GM19025 (cell line): Measurements from ENCODE around the gene RAB3GAP1.

ENCODE experiments used
- ATAC-seq: cut with Tn5 transposase; IDR thresholded peaks from one replicate; pipeline ENCODE4 v1.9.1; 2021; ENCODE audit warnings: mild to moderate bottlenecking, low read depth, moderate library complexity; ENCODE audit not compliant: unreplicated experiment

RAB3GAP1 gene

DNA sequence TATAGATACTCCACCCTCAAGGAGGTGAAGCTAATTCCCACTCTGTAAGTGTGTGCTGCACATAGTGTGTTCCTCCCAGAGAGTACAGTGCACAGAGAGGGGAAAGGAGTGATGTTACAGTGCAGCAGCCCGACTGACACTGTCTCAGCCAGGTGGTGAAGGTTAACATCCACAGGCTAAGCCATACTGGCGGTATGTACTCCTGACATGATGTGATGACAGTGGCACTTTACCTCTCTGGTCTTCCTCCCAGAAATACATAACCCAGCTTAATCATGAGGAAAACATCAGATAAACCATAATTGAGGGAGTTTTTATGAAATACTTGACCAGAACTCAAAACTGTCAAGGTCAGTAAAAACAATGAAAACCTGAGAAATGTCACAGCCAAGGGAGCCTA, 107.1 kb downstream of the RAB3GAP1 start:
- no peak for ATAC-seq

DNA sequence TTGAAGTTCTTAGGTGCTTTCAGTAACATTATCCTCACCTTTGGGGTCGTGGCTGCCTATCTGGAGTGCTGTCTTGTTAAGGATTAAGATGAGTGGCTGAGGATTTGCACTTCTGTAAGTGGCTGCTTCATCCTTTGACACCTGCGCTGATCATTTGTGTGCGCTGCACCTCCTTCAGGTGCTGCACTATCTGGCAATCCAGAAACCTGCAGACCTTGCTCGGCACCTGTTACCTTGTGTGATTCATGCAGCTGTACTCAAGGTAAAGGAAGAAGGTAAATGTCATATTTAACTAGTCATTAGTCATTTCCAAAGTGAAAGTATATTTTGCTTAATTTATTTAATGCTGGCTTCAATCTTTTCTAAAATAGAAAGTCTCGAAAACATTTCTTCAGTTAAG, 110.3 kb downstream of the RAB3GAP1 start:
- no peak for ATAC-seq

DNA sequence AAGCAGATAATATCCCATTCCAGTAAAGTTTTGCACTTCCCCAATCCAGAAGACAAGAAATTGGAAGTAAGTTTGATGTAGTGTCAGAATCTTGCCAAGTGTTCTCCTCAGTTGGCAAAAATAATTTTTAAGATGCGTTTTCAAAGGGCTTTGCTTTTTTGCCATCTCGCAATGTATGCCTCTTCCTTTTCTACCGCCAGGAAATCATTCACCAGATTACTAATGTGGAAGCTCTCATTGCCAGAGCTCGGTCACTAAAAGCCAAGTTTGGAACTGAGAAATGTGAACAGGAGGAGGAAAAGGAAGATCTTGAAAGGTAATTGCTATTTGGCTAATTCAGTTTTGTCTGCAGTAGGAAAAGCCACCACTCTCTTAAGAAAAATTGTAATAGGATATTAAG, 110.7 kb downstream of the RAB3GAP1 start:
- no peak for ATAC-seq

DNA sequence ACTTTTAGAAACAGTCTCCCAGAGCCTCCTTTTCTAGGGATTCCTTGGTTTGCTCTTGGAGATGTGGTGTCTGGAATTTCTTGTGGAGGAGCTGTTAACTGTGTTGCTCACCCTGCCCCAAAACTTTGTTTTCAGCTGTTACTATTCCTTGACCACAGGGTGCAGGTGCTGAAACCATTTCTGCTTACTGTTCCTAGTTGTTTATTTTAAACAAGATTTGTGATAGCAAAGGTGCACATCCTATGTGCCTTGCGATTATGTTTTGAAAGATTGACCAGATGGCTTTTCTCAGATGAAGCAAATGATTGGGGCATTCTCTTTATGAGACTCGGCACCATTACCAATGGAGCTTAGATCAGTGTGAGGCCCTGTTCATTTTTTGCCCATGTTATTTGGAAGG, 111.2 kb downstream of the RAB3GAP1 start:
- no peak for ATAC-seq

GRCh38 chr2:135163901-135164300, 111.8 kb downstream of the RAB3GAP1 start:
- no peak for ATAC-seq

DNA sequence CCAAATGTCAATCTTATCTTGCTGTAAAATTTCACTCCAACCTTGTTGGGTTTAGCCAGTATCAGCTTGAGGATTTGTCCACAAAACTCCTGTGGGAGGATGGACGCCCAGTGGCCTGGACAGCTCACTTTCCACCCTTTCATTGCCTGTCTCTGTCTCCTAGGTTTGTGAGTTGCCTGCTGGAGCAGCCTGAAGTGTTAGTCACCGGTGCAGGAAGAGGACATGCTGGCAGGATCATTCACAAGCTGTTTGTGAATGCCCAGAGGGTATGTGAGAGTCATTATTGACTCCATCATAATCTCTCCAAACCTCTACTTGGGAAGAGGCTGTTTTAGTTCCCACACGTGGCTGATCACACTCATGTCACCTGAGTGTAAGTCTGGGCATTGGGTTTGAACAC, 112.3 kb downstream of the RAB3GAP1 start:
- ATAC-seq = no peak

DNA sequence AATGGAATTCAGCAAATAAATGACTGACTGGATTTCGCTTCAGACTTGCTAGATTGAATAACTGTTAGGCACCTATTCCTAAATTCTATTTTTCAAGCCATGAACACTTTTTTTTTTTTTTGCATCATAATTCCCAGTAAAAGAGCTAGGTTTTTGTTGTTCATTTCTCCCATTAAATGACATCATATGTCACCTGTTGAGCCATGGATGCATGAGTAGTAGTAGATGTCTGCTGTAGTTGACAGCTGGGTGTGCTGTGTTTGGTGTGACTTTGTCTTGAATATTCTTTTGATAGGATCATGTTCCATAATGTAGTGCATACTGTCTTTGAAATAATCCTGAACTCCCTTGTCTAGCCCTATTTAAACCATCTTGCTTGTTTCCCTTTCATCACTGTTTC, 115.2 kb downstream of the RAB3GAP1 start:
- ATAC-seq = no peak

DNA sequence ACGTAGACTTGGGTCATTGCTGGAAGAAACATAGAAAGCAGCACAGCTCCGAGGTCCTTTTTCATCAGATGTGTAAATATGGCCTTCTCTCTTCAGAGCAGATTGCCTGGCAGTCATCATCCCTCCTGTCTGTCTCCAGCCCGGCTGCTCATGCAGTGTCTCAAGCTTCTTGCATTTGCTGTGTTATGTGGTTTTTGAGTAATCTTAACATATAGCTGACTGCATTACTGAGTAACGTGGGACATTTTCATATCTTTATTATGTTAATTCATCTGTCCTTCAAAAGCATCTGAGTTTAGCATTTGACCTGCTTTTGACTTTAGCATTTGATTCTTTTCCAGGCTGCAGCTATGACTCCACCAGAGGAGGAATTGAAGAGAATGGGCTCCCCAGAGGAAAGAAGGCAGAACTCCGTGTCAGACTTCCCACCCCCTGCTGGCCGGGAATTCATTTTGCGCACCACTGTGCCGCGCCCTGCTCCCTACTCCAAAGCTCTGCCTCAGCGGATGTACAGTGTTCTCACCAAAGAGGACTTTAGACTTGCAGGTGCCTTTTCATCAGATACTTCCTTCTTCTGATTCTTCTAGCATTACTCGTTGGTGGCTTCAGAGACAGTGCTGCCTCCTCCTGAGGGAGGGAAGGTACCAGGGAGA, 116.2 kb downstream of the RAB3GAP1 start:
- no peak for ATAC-seq

DNA sequence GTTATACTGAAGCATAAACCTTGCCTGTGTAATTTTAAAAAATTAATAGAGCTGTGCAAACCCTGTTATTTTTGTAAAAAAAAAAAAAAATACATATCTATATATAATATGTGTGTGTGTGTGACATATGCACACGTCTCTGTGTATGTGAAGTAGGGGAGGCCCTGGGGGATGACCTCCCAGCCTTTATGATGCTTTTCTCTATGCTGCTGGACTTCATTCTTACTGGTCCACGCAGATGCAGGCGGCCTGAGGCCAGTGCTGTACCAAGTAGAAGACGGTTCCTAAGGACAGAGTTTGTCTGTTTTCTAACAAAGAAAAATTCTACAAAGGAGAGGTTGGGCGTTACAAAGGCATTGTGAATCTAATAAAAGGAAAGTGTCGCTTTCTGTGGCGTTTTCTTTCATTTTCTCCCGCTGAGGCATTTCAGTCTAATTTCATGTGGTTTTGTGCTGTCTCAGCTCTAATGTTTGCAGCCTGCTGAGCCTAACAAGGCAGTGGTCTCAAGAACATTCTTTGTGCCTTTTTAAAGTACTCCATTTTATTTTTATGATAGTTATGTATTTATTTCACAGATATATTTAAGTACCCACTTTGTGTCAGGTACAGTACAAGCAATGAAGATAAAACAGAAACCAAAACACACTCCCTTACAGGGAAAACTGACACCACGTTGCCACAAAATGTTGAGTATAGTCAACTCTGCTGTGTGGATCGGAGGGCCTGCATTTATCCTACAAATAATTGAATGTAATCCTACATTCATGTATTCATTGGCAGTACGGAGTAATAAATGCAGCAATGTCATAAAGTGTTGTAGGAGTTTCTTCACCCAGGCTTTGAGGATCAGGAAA, 118.0 kb downstream of the RAB3GAP1 start:
- ATAC-seq = no peak

DNA sequence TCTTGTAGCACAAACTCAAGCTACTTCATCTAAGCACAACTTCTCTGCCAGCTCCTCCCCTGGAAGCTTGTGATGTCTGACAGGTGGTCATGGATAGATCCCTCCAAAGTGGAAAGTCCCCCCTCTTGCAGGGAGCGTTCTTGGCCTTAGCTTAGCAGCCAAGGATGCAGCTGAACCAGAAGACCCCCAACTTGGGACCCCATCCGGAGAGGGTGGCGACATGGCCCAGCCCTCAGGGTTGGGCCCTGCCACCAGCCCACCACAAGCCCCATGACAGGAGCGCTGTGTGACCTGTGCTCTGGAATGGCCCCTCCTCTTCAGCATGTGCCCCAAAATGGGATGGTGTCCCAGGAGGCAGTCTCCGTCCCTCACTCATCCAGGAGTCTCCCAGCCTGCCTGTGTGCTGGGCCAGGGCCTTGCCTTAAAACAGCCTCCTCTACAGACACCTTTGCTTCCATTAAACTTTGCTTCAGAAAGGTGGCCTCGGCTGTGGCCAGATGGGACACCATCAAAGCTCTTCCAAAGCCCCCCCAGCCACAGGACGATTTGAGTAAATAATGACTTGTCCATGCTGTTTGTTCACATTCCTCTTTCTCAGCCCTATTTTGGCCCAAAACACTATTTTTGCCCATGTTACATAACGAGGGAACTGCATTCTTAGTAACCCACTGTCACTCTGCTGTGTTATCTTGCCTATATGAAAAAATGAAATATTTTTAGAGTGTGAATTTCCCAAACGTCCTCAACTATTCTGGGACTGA, 122.1 kb downstream of the RAB3GAP1 start:
- ATAC-seq = no peak

DNA sequence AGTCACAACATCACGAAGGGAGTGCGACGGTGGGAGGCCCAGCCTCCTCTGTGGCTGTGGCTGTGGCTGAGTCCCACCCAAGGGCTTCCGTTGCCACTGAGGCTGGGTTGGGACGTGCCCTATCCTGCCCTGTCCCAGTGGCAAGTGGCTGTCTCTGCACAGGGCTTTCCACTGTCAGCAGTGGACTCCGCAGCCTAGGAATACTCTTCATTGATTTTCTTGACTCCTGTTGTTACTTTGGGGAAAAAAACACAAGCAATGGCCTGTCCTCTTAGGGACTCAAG, 122.7 kb downstream of the RAB3GAP1 start:
- ATAC-seq = no peak

DNA sequence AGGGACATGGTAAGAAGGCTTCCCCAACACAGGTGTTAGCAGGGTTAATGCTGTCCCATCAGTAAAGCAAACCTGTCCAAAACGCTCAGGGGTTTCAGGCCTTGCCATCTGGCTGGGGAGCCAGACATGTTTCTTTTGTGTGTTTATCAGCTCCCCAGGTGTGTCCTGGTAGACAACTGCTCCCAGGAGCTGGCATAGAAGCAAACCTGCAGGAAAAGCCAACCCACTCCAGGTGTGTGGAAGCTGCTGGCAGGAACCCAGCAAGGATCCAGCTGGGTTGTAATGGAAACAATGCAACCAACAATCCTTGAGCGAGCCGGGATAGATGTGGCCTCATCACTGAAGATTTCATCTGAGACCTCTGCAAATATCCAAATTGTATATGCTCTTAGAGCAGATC, 123.1 kb downstream of the RAB3GAP1 start:
- ATAC-seq = no peak

DNA sequence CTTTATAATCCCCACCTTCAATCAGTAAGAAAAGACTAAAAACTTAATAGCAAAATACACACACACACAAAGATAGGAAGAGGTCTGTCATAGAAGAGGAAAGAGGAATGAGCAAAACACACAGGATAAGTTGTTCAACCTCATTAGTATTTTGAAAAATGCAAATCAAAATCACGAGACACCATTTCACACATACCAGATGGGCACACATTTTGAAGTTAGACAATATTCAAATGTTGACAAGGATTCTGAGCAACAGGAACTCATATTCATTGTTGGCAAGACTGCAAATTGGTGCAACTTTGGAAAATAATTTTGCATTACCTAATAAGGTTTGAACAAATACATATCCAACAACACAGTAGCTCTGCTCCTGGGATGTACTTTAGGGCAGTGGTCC, 127.6 kb downstream of the RAB3GAP1 start:
- ATAC-seq = no peak

DNA sequence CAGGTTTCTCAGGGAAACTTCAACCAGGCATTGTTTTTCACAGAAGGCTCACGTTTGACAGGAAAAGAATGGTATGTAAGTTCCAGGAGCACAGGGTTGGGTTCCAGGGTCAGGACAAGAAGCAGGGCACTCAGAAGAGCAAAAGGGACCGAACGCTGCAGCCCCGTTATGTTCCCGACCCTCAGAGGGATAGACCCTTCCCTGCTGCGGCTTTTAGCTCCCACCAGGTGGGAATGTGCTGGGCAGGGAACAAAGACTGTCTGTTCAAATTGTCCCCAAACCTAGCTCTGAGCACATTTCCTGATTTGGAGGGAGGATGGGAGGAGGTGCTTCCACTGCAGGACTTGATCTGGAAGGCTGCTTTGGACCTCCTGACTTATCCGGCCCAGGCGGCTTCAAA, 130.1 kb downstream of the RAB3GAP1 start:
- no peak for ATAC-seq

GRCh38 chr2:135182601-135183000, 130.5 kb downstream of the RAB3GAP1 start:
- ATAC-seq = no peak

- ATAC-seq = no peak
Measured at GRCh38 chr2:135183822-135184221, 131.7 kb downstream of the RAB3GAP1 start.

DNA sequence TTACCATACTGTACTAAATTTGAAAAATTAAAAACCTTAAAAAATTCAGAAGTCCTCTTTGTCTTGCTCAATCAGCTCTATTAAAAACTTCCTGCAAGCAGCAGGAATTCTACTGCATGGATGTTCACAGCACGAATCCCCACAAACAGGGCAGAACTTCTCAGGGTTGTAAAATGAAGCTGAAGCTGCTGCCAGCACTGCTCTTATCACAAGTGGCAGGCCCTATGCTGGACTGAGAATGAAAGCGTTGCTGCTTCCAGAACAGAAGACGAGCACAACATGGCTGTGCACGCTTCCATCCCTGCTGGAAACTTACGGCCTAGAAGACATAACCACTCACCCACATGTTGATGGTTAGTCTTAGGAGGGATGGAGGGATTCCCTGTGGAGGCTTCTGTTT, 134.0 kb downstream of the RAB3GAP1 start:
- no peak for ATAC-seq

- no peak for ATAC-seq
Measured at GRCh38 chr2:135187270-135187669, 135.2 kb downstream of the RAB3GAP1 start.

- ATAC-seq = no peak
Measured at GRCh38 chr2:135189148-135189547, 137.1 kb downstream of the RAB3GAP1 start.

DNA sequence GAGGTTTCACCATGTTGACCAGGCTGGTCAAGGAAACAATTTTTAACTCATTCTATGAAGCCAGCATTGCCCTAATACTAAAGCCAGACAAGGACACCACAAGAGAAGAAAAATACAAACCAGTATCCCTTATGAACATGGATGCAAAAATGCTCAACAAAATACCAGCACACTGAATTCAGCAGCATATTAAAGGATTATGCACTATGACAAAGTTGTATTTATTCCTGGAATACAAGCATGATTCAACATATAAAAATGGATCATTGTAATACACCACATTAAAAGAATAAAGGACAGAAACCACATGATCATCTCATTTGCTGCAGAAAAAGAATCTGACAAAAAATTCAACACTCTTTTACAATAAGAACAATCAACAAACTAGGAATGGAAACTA, 138.7 kb downstream of the RAB3GAP1 start:
- no peak for ATAC-seq

GRCh38 chr2:135198481-135198880, 146.4 kb downstream of the RAB3GAP1 start:
- no peak for ATAC-seq

GRCh38 chr2:135202751-135203150, 150.7 kb downstream of the RAB3GAP1 start:
- no peak for ATAC-seq
